ENCODE data around the gene LHX1. TPM values are rescaled to one million over a fixed set of nuclear protein-coding genes. Genes with fewer than 3 reads are reported as not detected.

LHX1 gene
- total and polyA plus RNA-seq, 4 donors: not detected

- H3K4me3 ChIP-seq (ENCODE audit: low read depth in 1 of 3, low read length in 3 of 3): no peak overlapping the region
- peaks cover 0 to 6% (median 2%) of the 10 kb centered on the region in 4 donors for H3K4me1 ChIP-seq (ENCODE audit: control insufficient read depth in 4 of 4, insufficient read depth in 4 of 4, low read length in 3 of 4)
- TF ChIP-seq GABPA (IDR thresholded peaks at IDR 0.05 in 1 of 2, conservative IDR thresholded peaks at IDR 0.05 in 1 of 2): no peak
- no peak for TF ChIP-seq HNF4G (IDR thresholded peaks at IDR 0.05)
- TF ChIP-seq FOXA2 (IDR thresholded peaks at IDR 0.05): no peak
- TF ChIP-seq MAX (IDR thresholded peaks at IDR 0.05): no peak
- TF ChIP-seq, protein P1, sequence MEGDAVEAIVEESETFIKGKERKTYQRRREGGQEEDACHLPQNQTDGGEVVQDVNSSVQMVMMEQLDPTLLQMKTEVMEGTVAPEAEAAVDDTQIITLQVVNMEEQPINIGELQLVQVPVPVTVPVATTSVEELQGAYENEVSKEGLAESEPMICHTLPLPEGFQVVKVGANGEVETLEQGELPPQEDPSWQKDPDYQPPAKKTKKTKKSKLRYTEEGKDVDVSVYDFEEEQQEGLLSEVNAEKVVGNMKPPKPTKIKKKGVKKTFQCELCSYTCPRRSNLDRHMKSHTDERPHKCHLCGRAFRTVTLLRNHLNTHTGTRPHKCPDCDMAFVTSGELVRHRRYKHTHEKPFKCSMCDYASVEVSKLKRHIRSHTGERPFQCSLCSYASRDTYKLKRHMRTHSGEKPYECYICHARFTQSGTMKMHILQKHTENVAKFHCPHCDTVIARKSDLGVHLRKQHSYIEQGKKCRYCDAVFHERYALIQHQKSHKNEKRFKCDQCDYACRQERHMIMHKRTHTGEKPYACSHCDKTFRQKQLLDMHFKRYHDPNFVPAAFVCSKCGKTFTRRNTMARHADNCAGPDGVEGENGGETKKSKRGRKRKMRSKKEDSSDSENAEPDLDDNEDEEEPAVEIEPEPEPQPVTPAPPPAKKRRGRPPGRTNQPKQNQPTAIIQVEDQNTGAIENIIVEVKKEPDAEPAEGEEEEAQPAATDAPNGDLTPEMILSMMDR (IDR thresholded peaks at IDR 0.05; ENCODE audit: low read depth, low read length, missing input control): no peak
- no peak for TF ChIP-seq YY1 (IDR thresholded peaks at IDR 0.05)
- TF ChIP-seq, protein P2, sequence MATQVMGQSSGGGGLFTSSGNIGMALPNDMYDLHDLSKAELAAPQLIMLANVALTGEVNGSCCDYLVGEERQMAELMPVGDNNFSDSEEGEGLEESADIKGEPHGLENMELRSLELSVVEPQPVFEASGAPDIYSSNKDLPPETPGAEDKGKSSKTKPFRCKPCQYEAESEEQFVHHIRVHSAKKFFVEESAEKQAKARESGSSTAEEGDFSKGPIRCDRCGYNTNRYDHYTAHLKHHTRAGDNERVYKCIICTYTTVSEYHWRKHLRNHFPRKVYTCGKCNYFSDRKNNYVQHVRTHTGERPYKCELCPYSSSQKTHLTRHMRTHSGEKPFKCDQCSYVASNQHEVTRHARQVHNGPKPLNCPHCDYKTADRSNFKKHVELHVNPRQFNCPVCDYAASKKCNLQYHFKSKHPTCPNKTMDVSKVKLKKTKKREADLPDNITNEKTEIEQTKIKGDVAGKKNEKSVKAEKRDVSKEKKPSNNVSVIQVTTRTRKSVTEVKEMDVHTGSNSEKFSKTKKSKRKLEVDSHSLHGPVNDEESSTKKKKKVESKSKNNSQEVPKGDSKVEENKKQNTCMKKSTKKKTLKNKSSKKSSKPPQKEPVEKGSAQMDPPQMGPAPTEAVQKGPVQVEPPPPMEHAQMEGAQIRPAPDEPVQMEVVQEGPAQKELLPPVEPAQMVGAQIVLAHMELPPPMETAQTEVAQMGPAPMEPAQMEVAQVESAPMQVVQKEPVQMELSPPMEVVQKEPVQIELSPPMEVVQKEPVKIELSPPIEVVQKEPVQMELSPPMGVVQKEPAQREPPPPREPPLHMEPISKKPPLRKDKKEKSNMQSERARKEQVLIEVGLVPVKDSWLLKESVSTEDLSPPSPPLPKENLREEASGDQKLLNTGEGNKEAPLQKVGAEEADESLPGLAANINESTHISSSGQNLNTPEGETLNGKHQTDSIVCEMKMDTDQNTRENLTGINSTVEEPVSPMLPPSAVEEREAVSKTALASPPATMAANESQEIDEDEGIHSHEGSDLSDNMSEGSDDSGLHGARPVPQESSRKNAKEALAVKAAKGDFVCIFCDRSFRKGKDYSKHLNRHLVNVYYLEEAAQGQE (IDR thresholded peaks at IDR 0.05): no peak
- no peak for TF ChIP-seq ATF3 (IDR thresholded peaks at IDR 0.05)
- no peak for TF ChIP-seq FOXA1 (IDR thresholded peaks at IDR 0.05)
- H3K27me3 ChIP-seq (ENCODE audit: control insufficient read depth in 4 of 4, insufficient read depth in 4 of 4, low read length in 3 of 4): no peaks in the 10 kb centered on the region
- H3K27ac ChIP-seq (ENCODE audit: low read depth in 1 of 2, low read length in 2 of 2): no peak overlapping the region
- no peaks in the 10 kb centered on the region for H3K36me3 ChIP-seq (ENCODE audit: control insufficient read depth in 4 of 4, insufficient read depth in 3 of 4, low read depth in 1 of 4, low read length in 3 of 4)
- 90% methylated on average over 5 of the region's 5 CpGs for WGBS
- no peaks in the 10 kb centered on the region for H3K9me3 ChIP-seq (ENCODE audit: control insufficient read depth in 4 of 4, low read length in 3 of 4)
- H3K9ac ChIP-seq (ENCODE audit: low read depth in 1 of 2, low read length in 2 of 2): no peak overlapping the region
- DNase-seq (ENCODE audit: low spot score): no peak
These were observed 42.4 kb upstream of the LHX1 start for GRCh38 chr17:36894925-36895324.

GRCh38 chr17:36899250-36900159 is 37.8 kb upstream of the LHX1 start:
- 72% methylated on average over 7 of the region's 7 CpGs for WGBS
- no peaks in the 10 kb centered on the region for H3K4me1 ChIP-seq (ENCODE audit: control insufficient read depth in 4 of 4, insufficient read depth in 4 of 4, low read length in 3 of 4)
- no peaks in the 10 kb centered on the region for H3K9me3 ChIP-seq (ENCODE audit: control insufficient read depth in 4 of 4, low read length in 3 of 4)
- TF ChIP-seq EGR1 (IDR thresholded peaks at IDR 0.05; ENCODE audit: low read depth in 2 of 2): no peak
- no peak for TF ChIP-seq TAF1 (conservative IDR thresholded peaks at IDR 0.05)
- TF ChIP-seq JUND (IDR thresholded peaks at IDR 0.05): no peak
- TF ChIP-seq HNF4G (IDR thresholded peaks at IDR 0.05): no peak
- TF ChIP-seq RAD21 (IDR thresholded peaks at IDR 0.05): no peak
- TF ChIP-seq, protein P2 (IDR thresholded peaks at IDR 0.05): no peak
- TF ChIP-seq RXRA (IDR thresholded peaks at IDR 0.05): no peak
- no peak for TF ChIP-seq FOXA1 (IDR thresholded peaks at IDR 0.05)
- TF ChIP-seq SP1 (IDR thresholded peaks at IDR 0.05): no peak
- TF ChIP-seq, protein P1 (IDR thresholded peaks at IDR 0.05; ENCODE audit: low read depth, low read length, missing input control): no peak
- no peak for TF ChIP-seq NR2F2 (IDR thresholded peaks at IDR 0.05)
- TF ChIP-seq YY1 (IDR thresholded peaks at IDR 0.05): no peak
- TF ChIP-seq GABPA (IDR thresholded peaks at IDR 0.05 in 1 of 2, conservative IDR thresholded peaks at IDR 0.05 in 1 of 2): no peak
- TF ChIP-seq ATF3 (IDR thresholded peaks at IDR 0.05): no peak
- H3K27ac ChIP-seq (ENCODE audit: low read depth in 1 of 2, low read length in 2 of 2): no peak overlapping the region
- no peaks in the 10 kb centered on the region for H3K27me3 ChIP-seq (ENCODE audit: control insufficient read depth in 4 of 4, insufficient read depth in 4 of 4, low read length in 3 of 4)
- H3K36me3 ChIP-seq (ENCODE audit: control insufficient read depth in 4 of 4, insufficient read depth in 3 of 4, low read depth in 1 of 4, low read length in 3 of 4): peaks cover 0 to 1% (median 0%) of the 10 kb centered on the region in 4 donors
- no peak overlapping the region for H3K9ac ChIP-seq (ENCODE audit: low read depth in 1 of 2, low read length in 2 of 2)
- no peak for DNase-seq (ENCODE audit: low spot score)
- no peak overlapping the region for H3K4me3 ChIP-seq (ENCODE audit: low read depth in 1 of 3, low read length in 3 of 3)
